A673 (cell line): ENCODE data around the gene SHISA5. TPM values are rescaled to one million over a fixed set of nuclear protein-coding genes. Genes with fewer than 3 reads are reported as not detected.
"Not testable (repeated sequence)": the region's sequence is repeated elsewhere in the genome, so short reads cannot be mapped to it uniquely, and the experiment has no call there.

Experiments used
- BruUV-seq: library from RNA; stranded (reverse); fragments of 400-500 nt; replicated peaks from 2 replicates; lab custom pipeline; 2021; lab: Mats Ljungman, UMichigan
- CTCF ChIA-PET: fragments of 300-600 bp; sonication (Branson Sonifier 250); formaldehyde crosslinking; loops from one replicate; lab custom pipeline; 2022; ENCODE audit warnings: antibody characterized with exemption; lab: Charles Lee
- POLR2A ChIA-PET: fragments of 300-600 bp; sonication (Branson Sonifier 250); formaldehyde crosslinking; loops from one replicate; lab custom pipeline; 2022; ENCODE audit warnings: antibody characterized with exemption; ENCODE audit not compliant: low non-redundant PET; lab: Charles Lee
- DNase-seq: peaks from one replicate; pipeline ENCODE4 v3.0.0-alpha.2; 2015; ENCODE audit warnings: low spot score
- H3K27ac ChIP-seq: fragments of 200-600 bp; sonication (generic); 2 replicates; pipeline ENCODE4 v1.5.1; 2016; ENCODE audit warnings: mixed run types, low read depth, mild to moderate bottlenecking, mixed read lengths, antibody characterized with exemption, low read length; ENCODE audit not compliant: poor library complexity, severe bottlenecking
- H3K27me3 ChIP-seq: fragments of 200-600 bp; sonication (generic); replicated peaks from 2 replicates; pipeline ENCODE4 v1.6.1; 2017; ENCODE audit warnings: mixed run types, low read depth, mild to moderate bottlenecking, mixed read lengths, antibody characterized with exemption, low read length; ENCODE audit not compliant: insufficient read depth, poor library complexity
- H3K36me3 ChIP-seq: fragments of 200-600 bp; sonication (generic); 2 replicates; pipeline ENCODE4 v1.6.1; 2016; ENCODE audit warnings: mixed run types, mild to moderate bottlenecking, mixed read lengths, antibody characterized with exemption, low read length; ENCODE audit not compliant: insufficient read depth, poor library complexity, severe bottlenecking
- H3K4me1 ChIP-seq: fragments of 200-600 bp; sonication (generic); 2 replicates; pipeline ENCODE4 v1.6.1; 2017; ENCODE audit warnings: mixed run types, mild to moderate bottlenecking, mixed read lengths, antibody characterized with exemption, low read length; ENCODE audit not compliant: insufficient read depth, poor library complexity, severe bottlenecking
- H3K4me3 ChIP-seq: fragments of 200-600 bp; sonication (generic); 2 replicates; pipeline ENCODE4 v1.5.1; 2016; ENCODE audit warnings: low read depth, mixed run types, mild to moderate bottlenecking, mixed read lengths, low read length; ENCODE audit not compliant: poor library complexity, severe bottlenecking
- H3K9me3 ChIP-seq: fragments of 200-600 bp; sonication (generic); 2 replicates; pipeline ENCODE4 v1.6.1; 2016; ENCODE audit warnings: mixed run types, low read depth, mild to moderate bottlenecking, mixed read lengths, antibody characterized with exemption, low read length; ENCODE audit not compliant: poor library complexity, severe bottlenecking
- EZH2 ChIP-seq: fragments of 200-600 bp; sonication (generic); IDR thresholded peaks from 2 replicates; pipeline ENCODE4 v1.6.1; 2017; ENCODE audit warnings: borderline replicate concordance, low read depth, mild to moderate bottlenecking, mixed read lengths, antibody characterized with exemption, low read length; ENCODE audit not compliant: poor library complexity, severe bottlenecking
- intact Hi-C: fragments of 100-400 bp; cut with micrococcal nuclease; formaldehyde crosslinking; loops from one replicate; pipeline ENCODE4 v1.10.0; 2022; ENCODE audit not compliant: unreplicated experiment
- total RNA-seq: library from RNA; stranded (reverse); gene quantifications from 2 replicates; pipeline ENCODE4 v1.2.3, GENCODE V29; 2021
- TF ChIP-seq, protein P1 (sequence below): fragments of 300-800, 200-600 bp; sonication (generic); conservative IDR thresholded peaks from 2 replicates; pipeline ENCODE4 v1.5.1; 2017; ENCODE audit warnings: low read depth, mild to moderate bottlenecking, antibody characterized with exemption, low read length, moderate library complexity, mixed read lengths

Gene SHISA5
- total RNA-seq, 1 experiment from 2014 or later = 61.8 TPM

GRCh38 chr3:48474619-48475018 is 29.4 kb downstream of the SHISA5 start:
- no peak for TF ChIP-seq EZH2
- TF ChIP-seq, protein P1, sequence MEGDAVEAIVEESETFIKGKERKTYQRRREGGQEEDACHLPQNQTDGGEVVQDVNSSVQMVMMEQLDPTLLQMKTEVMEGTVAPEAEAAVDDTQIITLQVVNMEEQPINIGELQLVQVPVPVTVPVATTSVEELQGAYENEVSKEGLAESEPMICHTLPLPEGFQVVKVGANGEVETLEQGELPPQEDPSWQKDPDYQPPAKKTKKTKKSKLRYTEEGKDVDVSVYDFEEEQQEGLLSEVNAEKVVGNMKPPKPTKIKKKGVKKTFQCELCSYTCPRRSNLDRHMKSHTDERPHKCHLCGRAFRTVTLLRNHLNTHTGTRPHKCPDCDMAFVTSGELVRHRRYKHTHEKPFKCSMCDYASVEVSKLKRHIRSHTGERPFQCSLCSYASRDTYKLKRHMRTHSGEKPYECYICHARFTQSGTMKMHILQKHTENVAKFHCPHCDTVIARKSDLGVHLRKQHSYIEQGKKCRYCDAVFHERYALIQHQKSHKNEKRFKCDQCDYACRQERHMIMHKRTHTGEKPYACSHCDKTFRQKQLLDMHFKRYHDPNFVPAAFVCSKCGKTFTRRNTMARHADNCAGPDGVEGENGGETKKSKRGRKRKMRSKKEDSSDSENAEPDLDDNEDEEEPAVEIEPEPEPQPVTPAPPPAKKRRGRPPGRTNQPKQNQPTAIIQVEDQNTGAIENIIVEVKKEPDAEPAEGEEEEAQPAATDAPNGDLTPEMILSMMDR = no peak
- no TSS peak for BruUV-seq
- Histone ChIP-seq H3K27me3 (no peaks in the 10 kb centered on the region), H3K4me1 (peaks cover 6% of the 10 kb centered on the region), H3K9me3 (no peaks in the 10 kb centered on the region), H3K4me3 (no peak overlapping the region), H3K36me3 (no peaks in the 10 kb centered on the region), H3K27ac (no peak overlapping the region)
- no peak for DNase-seq
- POLR2A ChIA-PET = no interaction called here
- intact Hi-C loops = loop anchor here (10.0 kb wide), 1 partner anchor 70 kb away; no protein-coding TSS in a partner anchor
- CTCF ChIA-PET = no interaction called here

DNA sequence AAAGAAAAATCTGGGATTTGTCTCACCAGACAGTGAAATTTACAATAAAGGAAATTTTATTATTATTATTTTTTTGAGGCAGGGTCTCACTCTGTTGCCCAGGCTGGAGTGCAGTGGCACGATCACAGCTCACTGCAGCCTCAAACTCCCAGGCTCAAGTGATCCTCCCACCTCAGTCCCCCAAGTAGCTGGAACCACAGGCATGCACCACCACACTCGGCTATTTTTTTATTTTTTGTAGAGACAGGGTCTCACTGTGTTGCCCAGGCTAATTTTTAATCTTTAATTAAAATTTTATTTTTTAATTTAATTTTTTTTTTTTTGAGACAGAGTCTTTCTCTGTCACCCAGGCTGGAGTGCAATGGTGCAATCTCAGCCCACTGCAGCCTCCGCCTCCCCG is 29.9 kb downstream of the SHISA5 start:
- H3K27me3 ChIP-seq, BruUV-seq: not testable (repeated sequence)

DNA sequence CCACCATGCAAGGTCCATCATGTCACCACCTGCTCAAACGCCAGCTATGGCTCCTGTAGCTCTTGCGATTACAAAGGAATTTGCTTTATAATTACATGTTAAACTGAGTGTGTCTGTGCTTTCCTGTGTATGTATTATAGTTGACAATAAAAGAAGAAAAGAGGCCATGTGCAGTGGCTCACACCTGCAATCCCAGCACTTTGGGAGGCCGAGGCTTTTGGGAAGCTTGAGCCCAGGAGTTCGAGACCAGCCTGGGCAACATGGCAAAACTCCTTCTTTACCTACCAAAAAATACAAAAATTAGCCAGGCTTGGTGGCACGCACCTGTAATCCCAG is 30.4 kb downstream of the SHISA5 start:
- no peak for TF ChIP-seq EZH2
- TF ChIP-seq, protein P1 = no peak
- ChIA-PET CTCF (no interaction called here), POLR2A (no interaction called here)
- no peaks in the 10 kb centered on the region for H3K27me3 ChIP-seq
- BruUV-seq = no TSS peak
- DNase-seq = no peak
- intact Hi-C loops = loop anchor here (10.0 kb wide), 1 partner anchor 71 kb away; no protein-coding TSS in a partner anchor
- no peaks in the 10 kb centered on the region for H3K36me3 ChIP-seq
- no peaks in the 10 kb centered on the region for H3K9me3 ChIP-seq
- peak overlapping the region; percentile 88 for H3K27ac ChIP-seq
- H3K4me3 ChIP-seq = no peak overlapping the region
- H3K4me1 ChIP-seq = peaks cover 6% of the 10 kb centered on the region

More for the DNA sequence above, 29.9 kb downstream of the SHISA5 start:
- intact Hi-C loops = loop anchor here (10.0 kb wide), 1 partner anchor 71 kb away; no protein-coding TSS in a partner anchor
- POLR2A ChIA-PET, H3K9me3 ChIP-seq, CTCF ChIA-PET, H3K27ac ChIP-seq, H3K36me3 ChIP-seq, H3K4me3 ChIP-seq, H3K4me1 ChIP-seq, DNase-seq: not testable (repeated sequence)

- Histone ChIP-seq H3K27me3 (no peaks in the 10 kb centered on the region), H3K36me3 (no peaks in the 10 kb centered on the region), H3K4me1 (peaks cover 6% of the 10 kb centered on the region), H3K27ac (peak overlapping the region; percentile 88), H3K4me3 (peak overlapping the region; percentile 67), H3K9me3 (no peaks in the 10 kb centered on the region)
- ChIA-PET POLR2A (no interaction called here), CTCF (no interaction called here)
- intact Hi-C loops = loop anchor here (10.0 kb wide), 1 partner anchor 72 kb away; no protein-coding TSS in a partner anchor
- peak; percentile 91 for DNase-seq
- BruUV-seq = no TSS peak
- no peak for TF ChIP-seq EZH2
- TF ChIP-seq, protein P1 = no peak; the same call in 1 of the 2 replicates
These were observed 30.9 kb downstream of the SHISA5 start for GRCh38 chr3:48472923-48473616.
